Renal cortex interstitium (tissue), 11 donors: Measurements from ENCODE around the gene GPA33. TPM values are rescaled to one million over a fixed set of nuclear protein-coding genes. Genes with fewer than 3 reads are reported as not detected.
"Not testable (repeated sequence)": the region's sequence is repeated elsewhere in the genome, so short reads cannot be mapped to it uniquely, and the experiment has no call there.

Source experiments
- DNase-seq, 11 donors: peaks; one replicate each; pipeline ENCODE4 v3.0.0-alpha.2; 2013; ENCODE audit warnings: low read depth in 9 of 11, low spot score in 4 of 11; ENCODE audit errors: extremely low read depth in 1 of 11
- polyA plus RNA-seq, 3 donors: library from polyadenylated mRNA; unstranded; fragments of 120-200 nt; gene quantifications; one replicate each; pipeline ENCODE4 v1.2.1, GENCODE V29; 2013; ENCODE audit not compliant: insufficient read length in 3 of 3

The GPA33 gene
- polyA plus RNA-seq, 3 donors = 0.83 to 1.1 (median 1.0) TPM

- no peak for DNase-seq
These were observed 24.7 kb downstream of the GPA33 start for GRCh38 chr1:167065471-167065870.

GRCh38 chr1:167064621-167065020 lies 25.6 kb downstream of the GPA33 start:
- DNase-seq = no peak

- no peak for DNase-seq
These were observed 29.1 kb downstream of the GPA33 start for GRCh38 chr1:167061073-167061464.

GRCh38 chr1:167060141-167061072 lies 29.8 kb downstream of the GPA33 start:
- DNase-seq = no peak

GRCh38 chr1:167059809-167060107 lies 30.4 kb downstream of the GPA33 start:
- DNase-seq = no peak

- DNase-seq = peak in 8 of 11 donors; percentile 44 to 78 (median 61)
These were observed 30.9 kb downstream of the GPA33 start for GRCh38 chr1:167059045-167059808.

- peak in 6 of 11 donors; percentile 28 to 52 (median 42) for DNase-seq
These were observed 32.9 kb downstream of the GPA33 start for GRCh38 chr1:167057241-167057688.

- DNase-seq = no peak
These were observed 33.5 kb downstream of the GPA33 start for GRCh38 chr1:167056529-167057231.

GRCh38 chr1:167054946-167055630 lies 35.1 kb downstream of the GPA33 start:
- DNase-seq = no peak

- DNase-seq = no peak
These were observed 35.6 kb downstream of the GPA33 start for GRCh38 chr1:167054531-167054930.

GRCh38 chr1:167052389-167052788 lies 37.8 kb downstream of the GPA33 start:
- no peak for DNase-seq

GRCh38 chr1:167051907-167052306 lies 38.3 kb downstream of the GPA33 start:
- DNase-seq = no peak

- peak in 8 of 11 donors; percentile 50 to 70 (median 66) for DNase-seq
These were observed 46.3 kb downstream of the GPA33 start for GRCh38 chr1:167043752-167044488.

- DNase-seq = no peak
These were observed 56.5 kb downstream of the GPA33 start for GRCh38 chr1:167033646-167034045.

GRCh38 chr1:167029553-167029952 lies 60.6 kb downstream of the GPA33 start:
- not testable (repeated sequence) for DNase-seq

- DNase-seq = no peak
These were observed 67.8 kb downstream of the GPA33 start for GRCh38 chr1:167022384-167022783.

GRCh38 chr1:167016100-167016750 lies 74.0 kb downstream of the GPA33 start:
- DNase-seq = no peak
